Memory B cell (primary cell): ENCODE results near the gene CAMTA1.

Source experiments
- ATAC-seq: fragments of 150-1000 bp; cut with Tn5 transposase; 2 replicates; pipeline ENCODE4 v1.10.0; 2021; ENCODE audit warnings: low read depth, mild to moderate bottlenecking, moderate library complexity
- DNase-seq, 2 donors: peaks; one replicate each; pipeline ENCODE4 v3.0.0; 2022; ENCODE audit warnings: low spot score in 2 of 2
- H3K27ac Mint-ChIP-seq: one replicate; pipeline ENCODE4 v1.8.0; 2022; ENCODE audit warnings: mild to moderate bottlenecking, moderate library complexity, mixed read lengths
- H3K27me3 Mint-ChIP-seq: one replicate; pipeline ENCODE4 v1.8.0; 2022; ENCODE audit warnings: mixed read lengths
- H3K36me3 Mint-ChIP-seq: one replicate; pipeline ENCODE4 v1.8.0; 2022; ENCODE audit warnings: mild to moderate bottlenecking, mixed read lengths
- H3K4me1 Mint-ChIP-seq: one replicate; pipeline ENCODE4 v1.8.0; 2022; ENCODE audit warnings: mixed read lengths
- H3K4me3 Mint-ChIP-seq: one replicate; pipeline ENCODE4 v1.8.0; 2022; ENCODE audit warnings: mild to moderate bottlenecking, moderate library complexity, mixed read lengths
- H3K9me3 Mint-ChIP-seq: one replicate; pipeline ENCODE4 v1.8.0; 2022; ENCODE audit warnings: mixed read lengths

CAMTA1 gene

GRCh38 chr1:7079637-7080036, 294.4 kb downstream of the CAMTA1 start:
- ATAC-seq (no peak), DNase-seq (no peak)
- H3K27me3 Mint-ChIP-seq: peaks cover 6% of the 10 kb centered on the region
- H3K27ac Mint-ChIP-seq: no peak overlapping the region
- H3K9me3 Mint-ChIP-seq: peaks cover 8% of the 10 kb centered on the region
- no peak overlapping the region for H3K4me3 Mint-ChIP-seq
- no peaks in the 10 kb centered on the region for H3K4me1 Mint-ChIP-seq
- no peaks in the 10 kb centered on the region for H3K36me3 Mint-ChIP-seq

GRCh38 chr1:7084232-7084894, 299.1 kb downstream of the CAMTA1 start:
- Mint-ChIP-seq H3K4me3 (no peak overlapping the region), H3K9me3 (peaks cover 6% of the 10 kb centered on the region)

GRCh38 chr1:7085521-7085920, 300.3 kb downstream of the CAMTA1 start:
- no peak overlapping the region for H3K27ac Mint-ChIP-seq
- H3K36me3 Mint-ChIP-seq: no peaks in the 10 kb centered on the region
- peaks cover 6% of the 10 kb centered on the region for H3K9me3 Mint-ChIP-seq
- peaks cover 4% of the 10 kb centered on the region for H3K27me3 Mint-ChIP-seq
- ATAC-seq: no peak
- no peak for DNase-seq
- H3K4me1 Mint-ChIP-seq: no peaks in the 10 kb centered on the region
- H3K4me3 Mint-ChIP-seq: no peak overlapping the region

More at GRCh38 chr1:7084232-7084894, 299.1 kb downstream of the CAMTA1 start:
- DNase-seq (no peak), ATAC-seq (no peak)
- no peaks in the 10 kb centered on the region for H3K4me1 Mint-ChIP-seq
- no peak overlapping the region for H3K27ac Mint-ChIP-seq
- H3K36me3 Mint-ChIP-seq: no peaks in the 10 kb centered on the region
- peaks cover 4% of the 10 kb centered on the region for H3K27me3 Mint-ChIP-seq

GRCh38 chr1:7086106-7086505, 300.9 kb downstream of the CAMTA1 start:
- Mint-ChIP-seq H3K27ac (no peak overlapping the region), H3K27me3 (peaks cover 4% of the 10 kb centered on the region), H3K36me3 (no peaks in the 10 kb centered on the region), H3K4me3 (no peak overlapping the region), H3K9me3 (peaks cover 4% of the 10 kb centered on the region), H3K4me1 (no peaks in the 10 kb centered on the region)
- ATAC-seq: no peak
- DNase-seq: no peak

- Mint-ChIP-seq H3K4me3 (no peak overlapping the region), H3K36me3 (no peaks in the 10 kb centered on the region), H3K27ac (no peak overlapping the region), H3K4me1 (no peaks in the 10 kb centered on the region), H3K27me3 (no peaks in the 10 kb centered on the region), H3K9me3 (no peaks in the 10 kb centered on the region)
- no peak for ATAC-seq
- DNase-seq: no peak
These were observed 302.6 kb downstream of the CAMTA1 start for GRCh38 chr1:7087888-7088287.

GRCh38 chr1:7089497-7089896, 304.2 kb downstream of the CAMTA1 start:
- Mint-ChIP-seq H3K27ac (no peak overlapping the region), H3K9me3 (no peaks in the 10 kb centered on the region), H3K27me3 (no peaks in the 10 kb centered on the region), H3K4me3 (no peak overlapping the region), H3K4me1 (no peaks in the 10 kb centered on the region), H3K36me3 (no peaks in the 10 kb centered on the region)
- DNase-seq: no peak
- ATAC-seq: no peak

- Mint-ChIP-seq H3K4me1 (no peaks in the 10 kb centered on the region), H3K27ac (no peak overlapping the region), H3K9me3 (no peaks in the 10 kb centered on the region), H3K4me3 (no peak overlapping the region), H3K27me3 (peaks cover 17% of the 10 kb centered on the region), H3K36me3 (no peaks in the 10 kb centered on the region)
- DNase-seq (no peak), ATAC-seq (no peak)
These were observed 308.0 kb downstream of the CAMTA1 start for GRCh38 chr1:7093297-7093696.

- Mint-ChIP-seq H3K4me3 (no peak overlapping the region), H3K27me3 (peaks cover 17% of the 10 kb centered on the region), H3K36me3 (no peaks in the 10 kb centered on the region), H3K4me1 (no peaks in the 10 kb centered on the region), H3K27ac (no peak overlapping the region), H3K9me3 (no peaks in the 10 kb centered on the region)
- no peak for ATAC-seq
- no peak for DNase-seq
These were observed 308.8 kb downstream of the CAMTA1 start for GRCh38 chr1:7094086-7094485.

GRCh38 chr1:7094509-7094908, 309.3 kb downstream of the CAMTA1 start:
- Mint-ChIP-seq H3K9me3 (no peaks in the 10 kb centered on the region), H3K4me1 (no peaks in the 10 kb centered on the region), H3K4me3 (no peak overlapping the region), H3K27me3 (peaks cover 17% of the 10 kb centered on the region), H3K27ac (no peak overlapping the region), H3K36me3 (no peaks in the 10 kb centered on the region)
- no peak for ATAC-seq
- DNase-seq: no peak

- H3K9me3 Mint-ChIP-seq: no peaks in the 10 kb centered on the region
These were observed 310.2 kb downstream of the CAMTA1 start for GRCh38 chr1:7095343-7095964.

GRCh38 chr1:7097938-7098592, 312.8 kb downstream of the CAMTA1 start:
- ATAC-seq (no peak), DNase-seq (no peak)
- H3K36me3 Mint-ChIP-seq: no peaks in the 10 kb centered on the region
- no peaks in the 10 kb centered on the region for H3K4me1 Mint-ChIP-seq
- H3K4me3 Mint-ChIP-seq: no peak overlapping the region
- no peaks in the 10 kb centered on the region for H3K9me3 Mint-ChIP-seq
- H3K27ac Mint-ChIP-seq: no peak overlapping the region
- peaks cover 22% of the 10 kb centered on the region for H3K27me3 Mint-ChIP-seq

More at GRCh38 chr1:7095343-7095964, 310.2 kb downstream of the CAMTA1 start:
- Mint-ChIP-seq H3K36me3 (no peaks in the 10 kb centered on the region), H3K27me3 (peaks cover 22% of the 10 kb centered on the region), H3K27ac (no peak overlapping the region), H3K4me1 (no peaks in the 10 kb centered on the region), H3K4me3 (no peak overlapping the region)
- DNase-seq (no peak), ATAC-seq (no peak)

- Mint-ChIP-seq H3K27me3 (peaks cover 22% of the 10 kb centered on the region), H3K9me3 (no peaks in the 10 kb centered on the region), H3K4me3 (no peak overlapping the region), H3K36me3 (no peaks in the 10 kb centered on the region), H3K27ac (no peak overlapping the region), H3K4me1 (no peaks in the 10 kb centered on the region)
- DNase-seq (no peak), ATAC-seq (no peak)
These were observed 313.4 kb downstream of the CAMTA1 start for GRCh38 chr1:7098641-7099040.

GRCh38 chr1:7100479-7100878, 315.2 kb downstream of the CAMTA1 start:
- no peaks in the 10 kb centered on the region for H3K4me1 Mint-ChIP-seq
- H3K27ac Mint-ChIP-seq: no peak overlapping the region
- ATAC-seq: no peak

GRCh38 chr1:7101187-7101586, 315.9 kb downstream of the CAMTA1 start:
- H3K9me3 Mint-ChIP-seq: no peaks in the 10 kb centered on the region
- ATAC-seq (no peak), DNase-seq (no peak)
- no peaks in the 10 kb centered on the region for H3K4me1 Mint-ChIP-seq
- no peak overlapping the region for H3K4me3 Mint-ChIP-seq
- H3K36me3 Mint-ChIP-seq: no peaks in the 10 kb centered on the region
- peaks cover 21% of the 10 kb centered on the region for H3K27me3 Mint-ChIP-seq
- no peak overlapping the region for H3K27ac Mint-ChIP-seq

More at GRCh38 chr1:7100479-7100878, 315.2 kb downstream of the CAMTA1 start:
- H3K4me3 Mint-ChIP-seq: no peak overlapping the region
- DNase-seq: no peak
- peaks cover 19% of the 10 kb centered on the region for H3K27me3 Mint-ChIP-seq
- H3K36me3 Mint-ChIP-seq: no peaks in the 10 kb centered on the region
- no peaks in the 10 kb centered on the region for H3K9me3 Mint-ChIP-seq
